Adrenal gland (tissue), 5 donors: ENCODE measurements around the gene PDLIM4.

Experiments
- CTCF ChIP-seq, 6 experiments: fragments of 450-650 bp in 4 of 6; fragments of 200-600 bp in 2 of 6; sonication (generic) in 1 of 6; IDR thresholded peaks; 1 replicate in 5 of 6; 2 replicates in 1 of 6; pipeline versions ENCODE4 v1.5.1 to v1.8.0; 2016 to 2021; ENCODE audit warnings: antibody characterized with exemption in 6 of 6, mild to moderate bottlenecking in 2 of 6, moderate library complexity in 1 of 6
- POLR2A ChIP-seq, 2 donors: fragments of 450-650 bp; IDR thresholded peaks; one replicate each; pipeline ENCODE4 v1.6.1; 2017; ENCODE audit warnings: antibody characterized with exemption in 2 of 2, mild to moderate bottlenecking in 2 of 2, moderate library complexity in 1 of 2
- donor health status: DM: no; HTN: no; CAD: no.

GRCh38 chr5:132289097-132289496, 31.6 kb downstream of the PDLIM4 start:
- TF ChIP-seq CTCF (IDR thresholded peaks at IDR 0.05), result no peak
- no peak for TF ChIP-seq POLR2A (IDR thresholded peaks at IDR 0.05)
